ENCODE data around the gene PROSER1. TPM values are rescaled to one million over a fixed set of nuclear protein-coding genes. Genes with fewer than 3 reads are reported as not detected.

The PROSER1 gene
- total RNA-seq, 1 experiment from 2014 or later: 94.6 TPM

- no peak for TF ChIP-seq IRF1 (CRISPR knock-in tag; IDR thresholded peaks at IDR 0.05)
- TF ChIP-seq SMAD4 (CRISPR knock-in tag; IDR thresholded peaks at IDR 0.05): no peak
- no peak for TF ChIP-seq SOX15 (CRISPR knock-in tag; IDR thresholded peaks at IDR 0.05)
- no peak for TF ChIP-seq NFE2L1 (CRISPR knock-in tag; IDR thresholded peaks at IDR 0.05)
- TF ChIP-seq FOXK1 (CRISPR knock-in tag; IDR thresholded peaks at IDR 0.05): no peak
- no peak for TF ChIP-seq TEAD4 (CRISPR knock-in tag; IDR thresholded peaks at IDR 0.05)
- no peak for TF ChIP-seq MYBL2 (CRISPR knock-in tag; IDR thresholded peaks at IDR 0.05)
- TF ChIP-seq USF2 (CRISPR knock-in tag; IDR thresholded peaks at IDR 0.05): no peak
- TF ChIP-seq ZNF121 (CRISPR knock-in tag; IDR thresholded peaks at IDR 0.05): no peak
- TF ChIP-seq TP53 (CRISPR knock-in tag; IDR thresholded peaks at IDR 0.05): no peak
- TF ChIP-seq CDX4 (CRISPR knock-in tag; IDR thresholded peaks at IDR 0.05; ENCODE audit: borderline replicate concordance): no peak
- no peak for TF ChIP-seq FOXP1 (CRISPR knock-in tag; IDR thresholded peaks at IDR 0.05; ENCODE audit: borderline replicate concordance)
- no peak for TF ChIP-seq TEAD1 (CRISPR knock-in tag; IDR thresholded peaks at IDR 0.05)
- TF ChIP-seq ZNF232 (CRISPR knock-in tag; IDR thresholded peaks at IDR 0.05): no peak
- TF ChIP-seq GRHL2 (CRISPR knock-in tag; IDR thresholded peaks at IDR 0.05; ENCODE audit: insufficient replicate concordance, severe bottlenecking): no peak
- TF ChIP-seq ZSCAN18 (CRISPR knock-in tag; IDR thresholded peaks at IDR 0.05): no peak
- no peak for TF ChIP-seq TCF7 (CRISPR knock-in tag; IDR thresholded peaks at IDR 0.05; ENCODE audit: low read depth)
These were observed 21.8 kb downstream of the PROSER1 start (continued) for GRCh38 chr13:39016087-39016486.

- Mint-ChIP-seq H3K27me3 (ENCODE audit: low read depth) (no peaks in the 10 kb centered on the region), H3K27ac (peak overlapping the region; percentile 4; the same call in 1 of the 2 replicates), H3K4me1 (no peaks in the 10 kb centered on the region), H3K36me3 (peaks cover 70% of the 10 kb centered on the region), H3K9me3 (no peaks in the 10 kb centered on the region), H3K4me3 (no peak overlapping the region)
- no peak for DNase-seq (ENCODE audit: low spot score)
- ATAC-seq: no peak
- ChIA-PET CTCF (interaction anchor here (0.9 to 1.3 kb wide), 5 partner anchors 22 to 38 kb away, joined by 3 to 6 read pairs (median 3); partner anchors contain the start of genes NHLRC3 and PROSER1), POLR2A (no interaction called here)
- no peak for TF ChIP-seq ZBTB21 (CRISPR knock-in tag; IDR thresholded peaks at IDR 0.05; ENCODE audit: borderline replicate concordance)
- no peak for TF ChIP-seq ZNF138 (CRISPR knock-in tag; conservative IDR thresholded peaks at IDR 0.05)
- no peak for TF ChIP-seq ZNF263 (CRISPR knock-in tag; IDR thresholded peaks at IDR 0.05; ENCODE audit: low read depth)
- TF ChIP-seq MLX (CRISPR knock-in tag; IDR thresholded peaks at IDR 0.05): no peak
These were observed 24.4 kb downstream of the PROSER1 start for GRCh38 chr13:39013462-39013861.

GRCh38 chr13:39012608-39013007 is 25.3 kb downstream of the PROSER1 start:
- no peaks in the 10 kb centered on the region for H3K27me3 Mint-ChIP-seq (ENCODE audit: low read depth)
- CTCF ChIA-PET: interaction anchor here (0.9 to 1.3 kb wide), 9 partner anchors 12 to 603 kb away, joined by 3 to 10 read pairs (median 3); partner anchors contain the start of genes NHLRC3 and PROSER1
- H3K9me3 Mint-ChIP-seq: no peaks in the 10 kb centered on the region
- peak; percentile 99 for ATAC-seq
- H3K36me3 Mint-ChIP-seq: peaks cover 78% of the 10 kb centered on the region
- H3K27ac Mint-ChIP-seq: peak overlapping the region; percentile 9; the same call in 1 of the 2 replicates
- H3K4me1 Mint-ChIP-seq: peaks cover 5% of the 10 kb centered on the region
- POLR2A ChIA-PET: no interaction called here
- no peak overlapping the region for H3K4me3 Mint-ChIP-seq
- peak; percentile 71 for DNase-seq (ENCODE audit: low spot score)
- no peak for TF ChIP-seq NFATC4 (CRISPR knock-in tag; IDR thresholded peaks at IDR 0.05)
- no peak for TF ChIP-seq CBFB (CRISPR knock-in tag; IDR thresholded peaks at IDR 0.05; ENCODE audit: low read depth)
- TF ChIP-seq ZNF532 (CRISPR knock-in tag; IDR thresholded peaks at IDR 0.05; ENCODE audit: borderline replicate concordance): no peak
- no peak for TF ChIP-seq FOXK1 (CRISPR knock-in tag; IDR thresholded peaks at IDR 0.05)
- no peak for TF ChIP-seq OVOL2 (CRISPR knock-in tag; IDR thresholded peaks at IDR 0.05; ENCODE audit: borderline replicate concordance)
- TF ChIP-seq ATF2 (CRISPR knock-in tag; IDR thresholded peaks at IDR 0.05; ENCODE audit: borderline replicate concordance, low read depth): no peak
